Parathyroid adenoma (tissue), 2 donors: ENCODE measurements around the gene HUNK.

Experiments
- H2AFZ ChIP-seq: fragments of 300-600 bp; sonication (generic); one replicate; pipeline ENCODE4 v1.7.0; 2017; ENCODE audit warnings: antibody characterized with exemption, mild to moderate bottlenecking
- H3K27ac ChIP-seq: fragments of 300-600 bp; sonication (generic); one replicate; pipeline ENCODE4 v1.7.0; 2017
- H3K27me3 ChIP-seq: fragments of 300-600 bp; sonication (generic); one replicate; pipeline ENCODE4 v1.7.0; 2017; ENCODE audit warnings: low read length; ENCODE audit not compliant: control insufficient read depth, insufficient read depth
- H3K36me3 ChIP-seq: fragments of 300-600 bp; sonication (generic); one replicate; pipeline ENCODE4 v1.7.0; 2017; ENCODE audit warnings: low read length; ENCODE audit not compliant: control insufficient read depth, insufficient read depth
- H3K4me1 ChIP-seq: fragments of 300-600 bp; sonication (generic); one replicate; pipeline ENCODE4 v1.7.0; 2017; ENCODE audit warnings: control low read depth
- H3K4me2 ChIP-seq: fragments of 300-600 bp; sonication (generic); one replicate; pipeline ENCODE4 v1.7.0; 2017; ENCODE audit warnings: low read length
- H3K4me3 ChIP-seq: fragments of 300-600 bp; sonication (generic); one replicate; pipeline ENCODE4 v1.7.0; 2017; ENCODE audit warnings: low read depth, low read length
- H3K79me2 ChIP-seq: fragments of 300-600 bp; sonication (generic); one replicate; pipeline ENCODE4 v1.7.0; 2017; ENCODE audit warnings: control low read depth
- H3K9ac ChIP-seq: fragments of 300-600 bp; sonication (generic); one replicate; pipeline ENCODE4 v1.7.0; 2017; ENCODE audit warnings: mild to moderate bottlenecking
- H3K9me3 ChIP-seq: fragments of 300-600 bp; sonication (generic); one replicate; pipeline ENCODE4 v1.7.0; 2017; ENCODE audit warnings: low read length; ENCODE audit not compliant: control insufficient read depth
- TF ChIP-seq, protein P1 (sequence below): fragments of 300-600 bp; sonication (generic); IDR thresholded peaks from one replicate; pipeline ENCODE4 v1.7.0; 2017; ENCODE audit warnings: antibody characterized with exemption, mild to moderate bottlenecking
- donor health status: primary hyperparathyroidism.

Gene HUNK

GRCh38 chr21:31930001-31930400 is 57.2 kb downstream of the HUNK start:
- H3K36me3 ChIP-seq, result no peaks in the 10 kb centered on the region
- no peak overlapping the region for H3K27ac ChIP-seq
- H2AFZ ChIP-seq, result no peak overlapping the region
- no peaks in the 10 kb centered on the region for H3K79me2 ChIP-seq
- H3K9ac ChIP-seq, result no peak overlapping the region
- H3K4me1 ChIP-seq, result no peaks in the 10 kb centered on the region
- H3K27me3 ChIP-seq, result no peaks in the 10 kb centered on the region
- H3K4me3 ChIP-seq, result no peak overlapping the region
- H3K9me3 ChIP-seq, result no peaks in the 10 kb centered on the region
- no peak overlapping the region for H3K4me2 ChIP-seq
- TF ChIP-seq, protein P1, sequence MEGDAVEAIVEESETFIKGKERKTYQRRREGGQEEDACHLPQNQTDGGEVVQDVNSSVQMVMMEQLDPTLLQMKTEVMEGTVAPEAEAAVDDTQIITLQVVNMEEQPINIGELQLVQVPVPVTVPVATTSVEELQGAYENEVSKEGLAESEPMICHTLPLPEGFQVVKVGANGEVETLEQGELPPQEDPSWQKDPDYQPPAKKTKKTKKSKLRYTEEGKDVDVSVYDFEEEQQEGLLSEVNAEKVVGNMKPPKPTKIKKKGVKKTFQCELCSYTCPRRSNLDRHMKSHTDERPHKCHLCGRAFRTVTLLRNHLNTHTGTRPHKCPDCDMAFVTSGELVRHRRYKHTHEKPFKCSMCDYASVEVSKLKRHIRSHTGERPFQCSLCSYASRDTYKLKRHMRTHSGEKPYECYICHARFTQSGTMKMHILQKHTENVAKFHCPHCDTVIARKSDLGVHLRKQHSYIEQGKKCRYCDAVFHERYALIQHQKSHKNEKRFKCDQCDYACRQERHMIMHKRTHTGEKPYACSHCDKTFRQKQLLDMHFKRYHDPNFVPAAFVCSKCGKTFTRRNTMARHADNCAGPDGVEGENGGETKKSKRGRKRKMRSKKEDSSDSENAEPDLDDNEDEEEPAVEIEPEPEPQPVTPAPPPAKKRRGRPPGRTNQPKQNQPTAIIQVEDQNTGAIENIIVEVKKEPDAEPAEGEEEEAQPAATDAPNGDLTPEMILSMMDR, result no peak

- no peaks in the 10 kb centered on the region for H3K4me1 ChIP-seq
- no peak overlapping the region for H3K4me3 ChIP-seq
- H3K9ac ChIP-seq, result no peak overlapping the region
- no peak overlapping the region for H3K27ac ChIP-seq
- no peaks in the 10 kb centered on the region for H3K36me3 ChIP-seq
- TF ChIP-seq, protein P1, result no peak
- no peak overlapping the region for H3K4me2 ChIP-seq
- no peaks in the 10 kb centered on the region for H3K9me3 ChIP-seq
- H2AFZ ChIP-seq, result no peak overlapping the region
- H3K27me3 ChIP-seq, result no peaks in the 10 kb centered on the region
- no peaks in the 10 kb centered on the region for H3K79me2 ChIP-seq
Observed at GRCh38 chr21:31931644-31932469, 59.0 kb downstream of the HUNK start.

GRCh38 chr21:31932470-31932764 is 59.6 kb downstream of the HUNK start:
- H3K27me3 ChIP-seq, result no peaks in the 10 kb centered on the region
- no peaks in the 10 kb centered on the region for H3K36me3 ChIP-seq
- no peak overlapping the region for H3K4me3 ChIP-seq
- H3K9me3 ChIP-seq, result no peaks in the 10 kb centered on the region
- H3K4me1 ChIP-seq, result no peaks in the 10 kb centered on the region
- TF ChIP-seq, protein P1, result no peak
- no peak overlapping the region for H3K4me2 ChIP-seq
- no peak overlapping the region for H2AFZ ChIP-seq
- no peaks in the 10 kb centered on the region for H3K79me2 ChIP-seq
- H3K27ac ChIP-seq, result no peak overlapping the region
- no peak overlapping the region for H3K9ac ChIP-seq

GRCh38 chr21:31937303-31937702 is 64.5 kb downstream of the HUNK start:
- no peak overlapping the region for H3K4me2 ChIP-seq
- H3K27ac ChIP-seq, result no peak overlapping the region
- H3K4me1 ChIP-seq, result no peaks in the 10 kb centered on the region
- H3K4me3 ChIP-seq, result no peak overlapping the region
- no peaks in the 10 kb centered on the region for H3K9me3 ChIP-seq
- TF ChIP-seq, protein P1, result no peak
- no peaks in the 10 kb centered on the region for H3K27me3 ChIP-seq
- H3K9ac ChIP-seq, result no peak overlapping the region
- H3K36me3 ChIP-seq, result no peaks in the 10 kb centered on the region
- no peaks in the 10 kb centered on the region for H3K79me2 ChIP-seq
- H2AFZ ChIP-seq, result no peak overlapping the region
